Liver (tissue), 9 donors: Measurements from ENCODE around the gene ADRM1. TPM values are rescaled to one million over a fixed set of nuclear protein-coding genes. Genes with fewer than 3 reads are reported as not detected.

Experiments used
- DNase-seq: peaks from one replicate; pipeline ENCODE4 v3.0.0-alpha.2; 2017; ENCODE audit warnings: low spot score
- H3K27ac ChIP-seq, 2 donors: one replicate each; pipeline ENCODE4 v1.7.0; 2013; ENCODE audit warnings: inconsistent platforms in 2 of 2, low read length in 2 of 2, control low read depth in 1 of 2, low read depth in 1 of 2, mild to moderate bottlenecking in 1 of 2
- H3K27me3 ChIP-seq, 4 donors: one replicate each; pipeline versions ENCODE4 v1.6.1 to v1.7.0; 2013; ENCODE audit warnings: low read length in 3 of 4, inconsistent platforms in 1 of 4, mild to moderate bottlenecking in 1 of 4, moderate library complexity in 1 of 4; ENCODE audit not compliant: control insufficient read depth in 4 of 4, insufficient read depth in 4 of 4
- H3K36me3 ChIP-seq, 4 donors: one replicate each; pipeline versions ENCODE4 v1.6.1 to v1.7.0; 2013; ENCODE audit warnings: low read length in 3 of 4, mild to moderate bottlenecking in 3 of 4, low read depth in 1 of 4, moderate library complexity in 1 of 4; ENCODE audit not compliant: control insufficient read depth in 4 of 4, insufficient read depth in 3 of 4
- H3K4me1 ChIP-seq, 4 donors: one replicate each; pipeline versions ENCODE4 v1.6.1 to v1.7.0; 2013; ENCODE audit warnings: low read length in 3 of 4, mild to moderate bottlenecking in 3 of 4, moderate library complexity in 1 of 4; ENCODE audit not compliant: control insufficient read depth in 4 of 4, insufficient read depth in 4 of 4
- H3K4me3 ChIP-seq, 3 donors: one replicate each; pipeline versions ENCODE4 v1.6.1 to v1.7.0; 2013; ENCODE audit warnings: low read length in 3 of 3, control low read depth in 1 of 3, low read depth in 1 of 3, mild to moderate bottlenecking in 1 of 3
- H3K9ac ChIP-seq, 2 donors: one replicate each; pipeline ENCODE4 v1.7.0; 2013; ENCODE audit warnings: low read length in 2 of 2, mild to moderate bottlenecking in 2 of 2, moderate library complexity in 2 of 2, control low read depth in 1 of 2, low read depth in 1 of 2
- H3K9me3 ChIP-seq, 4 donors: one replicate each; pipeline versions ENCODE4 v1.6.1 to v1.7.0; 2013; ENCODE audit warnings: low read length in 3 of 4; ENCODE audit not compliant: control insufficient read depth in 4 of 4
- EGR1 ChIP-seq, 2 donors: IDR thresholded peaks; 2 replicates each; pipeline ENCODE4 v1.6.1; 2016 to 2018; ENCODE audit warnings: antibody characterized with exemption in 2 of 2, low read depth in 2 of 2
- FOXA1 ChIP-seq: IDR thresholded peaks from 2 replicates; pipeline ENCODE4 v1.6.1; 2016; ENCODE audit warnings: antibody characterized with exemption
- FOXA2 ChIP-seq: IDR thresholded peaks from 2 replicates; pipeline ENCODE4 v1.6.1; 2016; ENCODE audit warnings: antibody characterized with exemption
- HNF4A ChIP-seq, 2 donors: conservative IDR thresholded peaks; 2 replicates each; pipeline ENCODE4 v1.6.1; 2016; ENCODE audit warnings: antibody characterized with exemption in 2 of 2, mild to moderate bottlenecking in 2 of 2
- HNF4G ChIP-seq: IDR thresholded peaks from 2 replicates; pipeline ENCODE4 v1.6.1; 2016; ENCODE audit warnings: antibody characterized with exemption
- JUND ChIP-seq, 2 donors: IDR thresholded peaks; 2 replicates each; pipeline ENCODE4 v1.6.1; 2016; ENCODE audit warnings: antibody characterized with exemption in 2 of 2
- MAX ChIP-seq: IDR thresholded peaks from 2 replicates; pipeline ENCODE4 v1.6.1; 2016; ENCODE audit warnings: antibody characterized with exemption
- NR2F2 ChIP-seq: IDR thresholded peaks from 2 replicates; pipeline ENCODE4 v1.6.1; 2016; ENCODE audit warnings: antibody characterized with exemption
- RAD21 ChIP-seq, 2 donors: IDR thresholded peaks; 2 replicates each; pipeline ENCODE4 v1.6.1; 2016; ENCODE audit warnings: antibody characterized with exemption in 2 of 2, mild to moderate bottlenecking in 2 of 2
- REST ChIP-seq: IDR thresholded peaks from 2 replicates; pipeline ENCODE4 v1.6.1; 2016; ENCODE audit warnings: antibody characterized with exemption, mild to moderate bottlenecking
- RXRA ChIP-seq, 2 donors: IDR thresholded peaks; 2 replicates each; pipeline ENCODE4 v1.6.1; 2017 to 2018; ENCODE audit warnings: antibody characterized with exemption in 2 of 2, mild to moderate bottlenecking in 1 of 2
- SP1 ChIP-seq: IDR thresholded peaks from 2 replicates; pipeline ENCODE4 v1.6.1; 2018; ENCODE audit warnings: antibody characterized with exemption, mild to moderate bottlenecking
- YY1 ChIP-seq: IDR thresholded peaks from 2 replicates; pipeline ENCODE4 v1.6.1; 2016; ENCODE audit warnings: antibody characterized with exemption, mild to moderate bottlenecking
- WGBS: extraction: QIAGEN DNeasy Blood & Tissue Kit; methylation state at CpG from one replicate; pipeline ENCODE4 v1.1.7; 2013; 5-methylcytosine and 5-hydroxymethylcytosine counted together
- polyA plus RNA-seq, 2 donors: library from polyadenylated mRNA; stranded (reverse) in 1 of 2; unstranded in 1 of 2; fragments of 200-250 nt in 1 of 2; fragments of >200 nt in 1 of 2; fragmentation: Nextera tagmentation in 1 of 2; extraction: Ambion mirVana in 1 of 2; gene quantifications; one replicate each; pipeline versions ENCODE4 v1.2.1 to v1.2.3, GENCODE V29; 2013 to 2015
- total RNA-seq, 2 donors: library from RNA; depleted of rRNA; stranded (reverse); fragments of >200 nt; gene quantifications; one replicate each; pipeline ENCODE4 v1.2.3, GENCODE V29; 2014
- TF ChIP-seq, protein P1 (sequence below): IDR thresholded peaks from 2 replicates; pipeline ENCODE4 v1.6.1; 2016; ENCODE audit warnings: antibody characterized with exemption
- donor health status: healthy.
- donor health status: healthy.
- donor health status: healthy.
- donor health status: healthy.
- donor health status: healthy.

The ADRM1 gene
- total and polyA plus RNA-seq, 4 donors: 45.3 to 91.0 (median 77.3) TPM

DNA sequence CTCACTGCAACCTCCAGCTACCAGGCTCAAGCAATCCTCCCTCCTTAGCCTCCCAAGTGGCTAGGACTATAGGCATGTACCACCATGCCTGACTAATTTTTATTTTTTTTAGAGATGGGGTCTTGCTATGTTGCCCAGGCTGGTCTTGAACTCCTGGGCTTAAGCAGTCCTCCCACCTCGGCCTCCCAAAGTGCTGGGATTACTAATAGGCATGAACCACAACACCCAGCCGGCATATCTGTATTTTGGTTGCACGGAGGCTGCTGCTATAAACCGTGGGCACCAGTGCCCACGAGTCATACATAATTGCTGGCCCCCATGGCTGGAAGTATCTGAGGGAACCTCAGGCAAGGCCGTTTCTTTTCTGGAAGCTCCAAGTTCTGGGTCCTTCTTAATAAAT is 18.3 kb upstream of the ADRM1 start:
- peaks cover 0 to 10% (median 6%) of the 10 kb centered on the region in 4 donors for H3K4me1 ChIP-seq
- DNase-seq: no peak
- H3K9ac ChIP-seq: no peak overlapping the region
- WGBS: 96% methylated on average over 6 of the region's 6 CpGs
- TF ChIP-seq FOXA2 (no peak), RAD21 (IDR thresholded peaks at IDR 0.05) (no peak), JUND (IDR thresholded peaks at IDR 0.05) (no peak), REST (no peak), MAX (no peak), HNF4A (conservative IDR thresholded peaks at IDR 0.05) (no peak), SP1 (no peak), EGR1 (IDR thresholded peaks at IDR 0.05; ENCODE audit: low read depth in 2 of 2) (no peak), RXRA (IDR thresholded peaks at IDR 0.05) (no peak), HNF4G (no peak), YY1 (no peak)
- TF ChIP-seq, protein P1, sequence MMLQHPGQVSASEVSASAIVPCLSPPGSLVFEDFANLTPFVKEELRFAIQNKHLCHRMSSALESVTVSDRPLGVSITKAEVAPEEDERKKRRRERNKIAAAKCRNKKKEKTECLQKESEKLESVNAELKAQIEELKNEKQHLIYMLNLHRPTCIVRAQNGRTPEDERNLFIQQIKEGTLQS: no peak
- H3K27me3 ChIP-seq: no peaks in the 10 kb centered on the region
- H3K36me3 ChIP-seq: peaks cover 15 to 48% (median 41%) of the 10 kb centered on the region in 4 donors
- no peaks in the 10 kb centered on the region for H3K9me3 ChIP-seq
- no peak overlapping the region for H3K4me3 ChIP-seq
- H3K27ac ChIP-seq: no peak overlapping the region

GRCh38 chr20:62285151-62285550 is 17.6 kb upstream of the ADRM1 start:
- Histone ChIP-seq H3K27me3 (no peaks in the 10 kb centered on the region), H3K4me1 (peaks cover 0 to 10% (median 6%) of the 10 kb centered on the region in 4 donors), H3K9me3 (no peaks in the 10 kb centered on the region), H3K27ac (peak overlapping the region; percentile 24 to 54), H3K36me3 (peaks cover 11 to 44% (median 37%) of the 10 kb centered on the region in 4 donors), H3K4me3 (no peak overlapping the region), H3K9ac (no peak overlapping the region)
- no peak for TF ChIP-seq YY1
- TF ChIP-seq REST: no peak
- no peak for TF ChIP-seq MAX
- TF ChIP-seq RXRA (IDR thresholded peaks at IDR 0.05): no peak
- TF ChIP-seq NR2F2: no peak
- TF ChIP-seq FOXA1: no peak
- no peak for DNase-seq
- WGBS: 86% methylated on average over 6 of the region's 6 CpGs
